ENCODE data around the gene FGF21.

FGF21 gene

GRCh38 chr19:48795685-48796070 is 40.4 kb downstream of the FGF21 start:
- peaks cover 0 to 6% of the 10 kb centered on the region in 2 experiments for H3K4me1 ChIP-seq (ENCODE audit: control insufficient read depth in 1 of 2, insufficient read depth in 1 of 2, low read depth in 1 of 2, low read length in 1 of 2)
- no peaks in the 10 kb centered on the region for H3K9me3 ChIP-seq
- H3K36me3 ChIP-seq: no peaks in the 10 kb centered on the region
- no peak for TF ChIP-seq CTCF (IDR thresholded peaks at IDR 0.05)
- no peaks in the 10 kb centered on the region for H3K27me3 ChIP-seq
- no peak overlapping the region for H3K27ac ChIP-seq
- H3K4me3 ChIP-seq (ENCODE audit: low read depth in 1 of 2, low read length in 1 of 2): peak overlapping the region in 1 of 2 experiments; percentile 60

- TF ChIP-seq CTCF (IDR thresholded peaks at IDR 0.05): no peak
- Histone ChIP-seq H3K36me3 (no peaks in the 10 kb centered on the region), H3K9me3 (no peaks in the 10 kb centered on the region), H3K4me3 (ENCODE audit: low read depth in 1 of 2, low read length in 1 of 2) (no peak overlapping the region), H3K4me1 (ENCODE audit: control insufficient read depth in 1 of 2, insufficient read depth in 1 of 2, low read depth in 1 of 2, low read length in 1 of 2) (peaks cover 0 to 6% of the 10 kb centered on the region in 2 experiments), H3K27me3 (no peaks in the 10 kb centered on the region), H3K27ac (no peak overlapping the region)
Measured at GRCh38 chr19:48796298-48797083, 41.2 kb downstream of the FGF21 start.

GRCh38 chr19:48797103-48797502 is 41.8 kb downstream of the FGF21 start:
- no peak overlapping the region for H3K4me3 ChIP-seq (ENCODE audit: low read depth in 1 of 2, low read length in 1 of 2)
- H3K36me3 ChIP-seq: no peaks in the 10 kb centered on the region
- H3K9me3 ChIP-seq: no peaks in the 10 kb centered on the region
- no peak overlapping the region for H3K27ac ChIP-seq
- no peak for TF ChIP-seq CTCF (IDR thresholded peaks at IDR 0.05)
- H3K27me3 ChIP-seq: no peaks in the 10 kb centered on the region
- peaks cover 0 to 6% of the 10 kb centered on the region in 2 experiments for H3K4me1 ChIP-seq (ENCODE audit: control insufficient read depth in 1 of 2, insufficient read depth in 1 of 2, low read depth in 1 of 2, low read length in 1 of 2)

GRCh38 chr19:48798937-48799336 is 43.6 kb downstream of the FGF21 start:
- no peaks in the 10 kb centered on the region for H3K9me3 ChIP-seq
- H3K4me1 ChIP-seq (ENCODE audit: control insufficient read depth in 1 of 2, insufficient read depth in 1 of 2, low read depth in 1 of 2, low read length in 1 of 2): peaks cover 0 to 6% of the 10 kb centered on the region in 2 experiments
- H3K36me3 ChIP-seq: no peaks in the 10 kb centered on the region
- no peak overlapping the region for H3K4me3 ChIP-seq (ENCODE audit: low read depth in 1 of 2, low read length in 1 of 2)
- no peak for TF ChIP-seq CTCF (IDR thresholded peaks at IDR 0.05)
- no peaks in the 10 kb centered on the region for H3K27me3 ChIP-seq
- H3K27ac ChIP-seq: no peak overlapping the region

- H3K4me3 ChIP-seq (ENCODE audit: low read depth in 1 of 2, low read length in 1 of 2): no peak overlapping the region
- no peak overlapping the region for H3K27ac ChIP-seq
- H3K36me3 ChIP-seq: no peaks in the 10 kb centered on the region
- no peaks in the 10 kb centered on the region for H3K27me3 ChIP-seq
- no peaks in the 10 kb centered on the region for H3K9me3 ChIP-seq
- no peak for TF ChIP-seq CTCF (IDR thresholded peaks at IDR 0.05)
- H3K4me1 ChIP-seq (ENCODE audit: control insufficient read depth in 1 of 2, insufficient read depth in 1 of 2, low read depth in 1 of 2, low read length in 1 of 2): peaks cover 0 to 6% of the 10 kb centered on the region in 2 experiments
Measured at GRCh38 chr19:48799358-48800300, 44.3 kb downstream of the FGF21 start.

Data from neutrophil (primary cell).